ENCODE measurements around the gene ATOH8. TPM values are rescaled to one million over a fixed set of nuclear protein-coding genes. Genes with fewer than 3 reads are reported as not detected.
A peak's percentile ranks its signal among the peaks of the same experiment; 100 is the strongest.

Gene ATOH8
- total and polyA plus RNA-seq, 2 donors (not counting 1 experiment from before 2014, with no cell fraction given) = not detected

DNA sequence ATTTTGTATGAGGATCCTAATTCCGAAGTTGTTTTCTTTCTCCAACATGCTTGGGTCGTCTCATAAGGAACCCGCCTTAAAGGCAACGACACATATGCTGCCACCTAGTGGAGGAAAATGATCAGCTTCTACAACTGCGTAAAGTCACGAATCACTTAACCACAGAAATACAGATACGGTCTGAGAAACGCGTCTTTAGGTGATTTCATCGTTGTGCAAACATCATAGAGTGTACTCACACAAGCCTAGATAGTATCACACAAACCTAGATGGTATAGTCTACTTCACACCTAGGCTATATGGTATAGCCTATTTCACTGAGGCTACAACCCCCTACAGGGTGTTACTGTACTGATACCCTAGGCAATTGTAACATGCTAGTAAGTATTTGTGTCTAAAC is 46.5 kb upstream of the ATOH8 start:
- ChIA-PET CTCF (interaction anchor here (0.9 to 8.8 kb wide), 17 partner anchors 9 to 287 kb away, joined by 3 to 134 read pairs (median 8); partner anchors contain the start of gene GNLY), POLR2A (interaction anchor here (0.6 kb wide), 1 partner anchor 181 kb away, joined by 3 read pairs; no protein-coding TSS in a partner anchor)
- no peak overlapping the region for H3K9ac ChIP-seq (ENCODE audit: low read length)
- peaks cover 16% of the 10 kb centered on the region for H3K27me3 Mint-ChIP-seq
- ATAC-seq (ENCODE audit: low read depth) = peak; percentile 71
- no peaks in the 10 kb centered on the region for H3K36me3 ChIP-seq (replicated peaks in 1 of 2; ENCODE audit: control extremely low read depth in 1 of 2, control insufficient read depth in 1 of 2, extremely low read depth in 1 of 2, insufficient read depth in 2 of 2, low read length in 1 of 2)
- no peaks in the 10 kb centered on the region for H3K9me3 ChIP-seq (ENCODE audit: control extremely low read depth in 1 of 3, control insufficient read depth in 2 of 3, insufficient read depth in 1 of 3, low read length in 2 of 3)
- H2AFZ ChIP-seq (ENCODE audit: insufficient read depth, low read depth, low read length, poor library complexity, severe bottlenecking) = peak overlapping the region; percentile 1
- peak overlapping the region; percentile 37 for H3K4me2 ChIP-seq (replicated peaks; ENCODE audit: low read depth, low read length, poor library complexity, severe bottlenecking)
- no peak overlapping the region for H3K27ac ChIP-seq (ENCODE audit: low read length in 2 of 2)
- no peaks in the 10 kb centered on the region for H4K20me1 ChIP-seq (ENCODE audit: control insufficient read depth, insufficient read depth, low read length, poor library complexity, severe bottlenecking)
- DNase-seq = peak; percentile 90
- WGBS (ENCODE audit: insufficient coverage) = 10% methylated on average over 4 of the region's 10 CpGs
- peaks cover 0 to 9% (median 0%) of the 10 kb centered on the region in 4 experiments for H3K27me3 ChIP-seq (replicated peaks in 1 of 4; ENCODE audit: control extremely low read depth in 1 of 4, control insufficient read depth in 3 of 4, insufficient read depth in 4 of 4, low read length in 3 of 4)
- peaks cover 39% of the 10 kb centered on the region for H3K4me1 Mint-ChIP-seq
- H3K4me3 Mint-ChIP-seq = peak overlapping the region; percentile 40
- no peak overlapping the region for H3K4me3 ChIP-seq (ENCODE audit: control extremely low read depth in 1 of 5, extremely low read depth in 1 of 5, insufficient read depth in 1 of 5, low read depth in 2 of 5, low read length in 4 of 5)
- intact Hi-C loops (cut with micrococcal nuclease) = loop anchor here (1.0 to 10.0 kb wide), 4 partner anchors 28 to 316 kb away; partner anchors contain the start of gene MAT2A
- H3K4me1 ChIP-seq (ENCODE audit: control insufficient read depth in 2 of 2, insufficient read depth in 2 of 2, low read length in 2 of 2) = peaks cover 39 to 44% of the 10 kb centered on the region in 2 donors
- peak overlapping the region; percentile 38 for H3K27ac Mint-ChIP-seq
- no peak for TF ChIP-seq EZH2 (IDR thresholded peaks at IDR 0.05; ENCODE audit: borderline replicate concordance, insufficient read depth, low read depth, low read length, poor library complexity, severe bottlenecking)
- TF ChIP-seq CTCF (IDR thresholded peaks at IDR 0.05) = peak; percentile 94
- H3K79me2 ChIP-seq (ENCODE audit: control insufficient read depth, insufficient read depth, low read length) = no peaks in the 10 kb centered on the region
- no peaks in the 10 kb centered on the region for H3K9me3 Mint-ChIP-seq (ENCODE audit: insufficient read depth)

GRCh38 chr2:85708641-85709040 is 45.1 kb upstream of the ATOH8 start:
- Histone ChIP-seq H3K4me2 (replicated peaks; ENCODE audit: low read depth, low read length, poor library complexity, severe bottlenecking) (no peak overlapping the region), H3K9ac (ENCODE audit: low read length) (no peak overlapping the region), H3K4me1 (ENCODE audit: control insufficient read depth in 2 of 2, insufficient read depth in 2 of 2, low read length in 2 of 2) (peaks cover 38% of the 10 kb centered on the region in 2 donors), H4K20me1 (ENCODE audit: control insufficient read depth, insufficient read depth, low read length, poor library complexity, severe bottlenecking) (no peaks in the 10 kb centered on the region), H3K36me3 (replicated peaks in 1 of 2; ENCODE audit: control extremely low read depth in 1 of 2, control insufficient read depth in 1 of 2, extremely low read depth in 1 of 2, insufficient read depth in 2 of 2, low read length in 1 of 2) (no peaks in the 10 kb centered on the region), H3K4me3 (ENCODE audit: control extremely low read depth in 1 of 5, extremely low read depth in 1 of 5, insufficient read depth in 1 of 5, low read depth in 2 of 5, low read length in 4 of 5) (no peak overlapping the region), H3K9me3 (ENCODE audit: control extremely low read depth in 1 of 3, control insufficient read depth in 2 of 3, insufficient read depth in 1 of 3, low read length in 2 of 3) (no peaks in the 10 kb centered on the region), H2AFZ (ENCODE audit: insufficient read depth, low read depth, low read length, poor library complexity, severe bottlenecking) (no peak overlapping the region), H3K79me2 (ENCODE audit: control insufficient read depth, insufficient read depth, low read length) (no peaks in the 10 kb centered on the region), H3K27ac (ENCODE audit: low read length in 2 of 2) (no peak overlapping the region), H3K27me3 (replicated peaks in 1 of 4; ENCODE audit: control extremely low read depth in 1 of 4, control insufficient read depth in 3 of 4, insufficient read depth in 4 of 4, low read length in 3 of 4) (peaks cover 0 to 15% (median 2%) of the 10 kb centered on the region in 4 experiments)
- DNase-seq = no peak
- ATAC-seq (ENCODE audit: low read depth) = no peak
- 100% methylated on average over 1 of the region's 1 CpG for WGBS (ENCODE audit: insufficient coverage)
- H3K4me1 Mint-ChIP-seq = peaks cover 34% of the 10 kb centered on the region
- H3K9me3 Mint-ChIP-seq (ENCODE audit: insufficient read depth) = no peaks in the 10 kb centered on the region
- no peak for TF ChIP-seq CTCF (IDR thresholded peaks at IDR 0.05)
- no peak for TF ChIP-seq EZH2 (IDR thresholded peaks at IDR 0.05; ENCODE audit: borderline replicate concordance, insufficient read depth, low read depth, low read length, poor library complexity, severe bottlenecking)
- CTCF ChIA-PET = interaction anchor here (0.6 to 8.8 kb wide), 11 partner anchors 9 to 288 kb away, joined by 3 to 134 read pairs (median 10); partner anchors contain the start of gene GNLY
- intact Hi-C loops (cut with micrococcal nuclease) = loop anchor here (10.0 kb wide), 1 partner anchor 174 kb away; the partner anchor contains the start of gene MAT2A
- no peak overlapping the region for H3K4me3 Mint-ChIP-seq
- POLR2A ChIA-PET = no interaction called here
- peaks cover 25% of the 10 kb centered on the region for H3K27me3 Mint-ChIP-seq
- no peak overlapping the region for H3K27ac Mint-ChIP-seq
